ENCODE results near the gene RASAL1. TPM values are rescaled to one million over a fixed set of nuclear protein-coding genes. Genes with fewer than 3 reads are reported as not detected.

RASAL1 gene
- total and polyA plus RNA-seq, 2 donors (not counting 1 experiment from before 2014, with no cell fraction given) = 0.10 to 11.0 TPM

- ATAC-seq (ENCODE audit: low read depth) (no peak), DNase-seq (no peak)
- Histone ChIP-seq H3K36me3 (replicated peaks in 1 of 2; ENCODE audit: control extremely low read depth in 1 of 2, control insufficient read depth in 1 of 2, extremely low read depth in 1 of 2, insufficient read depth in 2 of 2, low read length in 1 of 2) (no peaks in the 10 kb centered on the region), H3K4me1 (ENCODE audit: control insufficient read depth in 2 of 2, insufficient read depth in 2 of 2, low read length in 2 of 2) (peaks cover 29 to 39% of the 10 kb centered on the region in 2 donors), H3K27me3 (replicated peaks in 1 of 4; ENCODE audit: control extremely low read depth in 1 of 4, control insufficient read depth in 3 of 4, insufficient read depth in 4 of 4, low read length in 3 of 4) (peaks cover 0 to 21% (median 6%) of the 10 kb centered on the region in 4 experiments), H3K4me3 (ENCODE audit: control extremely low read depth in 1 of 5, extremely low read depth in 1 of 5, insufficient read depth in 1 of 5, low read depth in 2 of 5, low read length in 4 of 5) (no peak overlapping the region), H3K4me2 (replicated peaks; ENCODE audit: low read depth, low read length, poor library complexity, severe bottlenecking) (no peak overlapping the region), H3K27ac (ENCODE audit: low read length in 2 of 2) (no peak overlapping the region), H4K20me1 (ENCODE audit: control insufficient read depth, insufficient read depth, low read length, poor library complexity, severe bottlenecking) (no peaks in the 10 kb centered on the region), H3K9me3 (ENCODE audit: control extremely low read depth in 1 of 3, control insufficient read depth in 2 of 3, insufficient read depth in 1 of 3, low read length in 2 of 3) (no peaks in the 10 kb centered on the region), H3K79me2 (ENCODE audit: control insufficient read depth, insufficient read depth, low read length) (no peaks in the 10 kb centered on the region), H3K9ac (ENCODE audit: low read length) (no peak overlapping the region), H2AFZ (ENCODE audit: insufficient read depth, low read depth, low read length, poor library complexity, severe bottlenecking) (no peak overlapping the region)
- ChIA-PET CTCF (interaction anchor here (0.9 to 1.4 kb wide), 5 partner anchors 9 to 43 kb away, joined by 3 to 6 read pairs (median 4); no protein-coding TSS in a partner anchor), POLR2A (interaction anchor here (0.5 kb wide), 1 partner anchor 106 kb away, joined by 3 read pairs; no protein-coding TSS in a partner anchor)
- peaks cover 39% of the 10 kb centered on the region for H3K4me1 Mint-ChIP-seq
- peaks cover 6% of the 10 kb centered on the region for H3K27me3 Mint-ChIP-seq
- no peaks in the 10 kb centered on the region for H3K9me3 Mint-ChIP-seq (ENCODE audit: insufficient read depth)
- intact Hi-C loops (cut with micrococcal nuclease) = loop anchor here (5.0 kb wide), 1 partner anchor 42 kb away; no protein-coding TSS in a partner anchor
- TF ChIP-seq CTCF (IDR thresholded peaks at IDR 0.05) = no peak
- TF ChIP-seq EZH2 (IDR thresholded peaks at IDR 0.05; ENCODE audit: borderline replicate concordance, insufficient read depth, low read depth, low read length, poor library complexity, severe bottlenecking) = no peak
- H3K4me3 Mint-ChIP-seq = no peak overlapping the region
- H3K27ac Mint-ChIP-seq = no peak overlapping the region
- 86% methylated on average over 2 of the region's 2 CpGs for WGBS (ENCODE audit: insufficient coverage)
Measured at GRCh38 chr12:113134071-113134470, 1.5 kb downstream of the RASAL1 start.

GRCh38 chr12:113133666-113134065, 1.9 kb downstream of the RASAL1 start:
- CTCF ChIA-PET = interaction anchor here (0.9 to 1.1 kb wide), 5 partner anchors 10 to 43 kb away, joined by 3 to 5 read pairs (median 3); no protein-coding TSS in a partner anchor

More at GRCh38 chr12:113133666-113134065, 1.9 kb downstream of the RASAL1 start:
- Mint-ChIP-seq H3K9me3 (ENCODE audit: insufficient read depth) (no peaks in the 10 kb centered on the region), H3K4me1 (peaks cover 43% of the 10 kb centered on the region), H3K27me3 (peaks cover 6% of the 10 kb centered on the region), H3K4me3 (no peak overlapping the region), H3K27ac (no peak overlapping the region)
- ATAC-seq (ENCODE audit: low read depth) (no peak), DNase-seq (no peak)
- Histone ChIP-seq H3K36me3 (replicated peaks in 1 of 2; ENCODE audit: control extremely low read depth in 1 of 2, control insufficient read depth in 1 of 2, extremely low read depth in 1 of 2, insufficient read depth in 2 of 2, low read length in 1 of 2) (no peaks in the 10 kb centered on the region), H4K20me1 (ENCODE audit: control insufficient read depth, insufficient read depth, low read length, poor library complexity, severe bottlenecking) (no peaks in the 10 kb centered on the region), H3K9ac (ENCODE audit: low read length) (no peak overlapping the region), H3K4me2 (replicated peaks; ENCODE audit: low read depth, low read length, poor library complexity, severe bottlenecking) (no peak overlapping the region), H3K9me3 (ENCODE audit: control extremely low read depth in 1 of 3, control insufficient read depth in 2 of 3, insufficient read depth in 1 of 3, low read length in 2 of 3) (no peaks in the 10 kb centered on the region), H3K27ac (ENCODE audit: low read length in 2 of 2) (no peak overlapping the region), H3K4me3 (ENCODE audit: control extremely low read depth in 1 of 5, extremely low read depth in 1 of 5, insufficient read depth in 1 of 5, low read depth in 2 of 5, low read length in 4 of 5) (no peak overlapping the region), H3K4me1 (ENCODE audit: control insufficient read depth in 2 of 2, insufficient read depth in 2 of 2, low read length in 2 of 2) (peaks cover 30 to 40% of the 10 kb centered on the region in 2 donors), H2AFZ (ENCODE audit: insufficient read depth, low read depth, low read length, poor library complexity, severe bottlenecking) (no peak overlapping the region), H3K27me3 (replicated peaks in 1 of 4; ENCODE audit: control extremely low read depth in 1 of 4, control insufficient read depth in 3 of 4, insufficient read depth in 4 of 4, low read length in 3 of 4) (peaks cover 0 to 21% (median 6%) of the 10 kb centered on the region in 4 experiments), H3K79me2 (ENCODE audit: control insufficient read depth, insufficient read depth, low read length) (no peaks in the 10 kb centered on the region)
- no peak for TF ChIP-seq EZH2 (IDR thresholded peaks at IDR 0.05; ENCODE audit: borderline replicate concordance, insufficient read depth, low read depth, low read length, poor library complexity, severe bottlenecking)
- POLR2A ChIA-PET = interaction anchor here (0.7 kb wide), 1 partner anchor 76 kb away, joined by 5 read pairs; no protein-coding TSS in a partner anchor
- intact Hi-C loops (cut with micrococcal nuclease) = loop anchor here (5.0 kb wide), 1 partner anchor 41 kb away; no protein-coding TSS in a partner anchor
- WGBS (ENCODE audit: insufficient coverage) = 63% methylated on average over 3 of the region's 3 CpGs
